Brain microvascular endothelial cell (primary cell): Measurements from ENCODE around the gene EHF.
A peak's percentile ranks its signal among the peaks of the same experiment; 100 is the strongest.

ENCODE experiments used
- DNase-seq: peaks from one replicate; pipeline ENCODE4 v3.0.0-alpha.2; 2020
- H3K27ac ChIP-seq: fragments of 250-450 bp; sonication (Bioruptor Pico); 2 replicates; pipeline ENCODE4 v1.5.1; 2020; ENCODE audit warnings: mild to moderate bottlenecking, moderate library complexity
- H3K27me3 ChIP-seq: fragments of 250-450 bp; sonication (Bioruptor Pico); replicated peaks from 2 replicates; pipeline ENCODE4 v1.5.1; 2020; ENCODE audit warnings: mild to moderate bottlenecking
- H3K36me3 ChIP-seq: fragments of 250-450 bp; sonication (Bioruptor Pico); replicated peaks from 2 replicates; pipeline ENCODE4 v1.5.1; 2020; ENCODE audit warnings: mild to moderate bottlenecking
- H3K4me3 ChIP-seq: 2 replicates; pipeline ENCODE4 v1.5.1; 2011; ENCODE audit warnings: low read depth, mild to moderate bottlenecking, control low read depth, low read length, moderate library complexity
- CTCF ChIP-seq: IDR thresholded peaks from 2 replicates; pipeline ENCODE4 v1.5.1; 2011; ENCODE audit warnings: low read depth, mild to moderate bottlenecking, moderate library complexity, low read length, control low read depth, inconsistent platforms; ENCODE audit errors: missing control alignments
- in situ Hi-C: cut with HindIII; loops from 2 replicates; pipeline ENCODE4 v1.10.0; 2017; ENCODE audit warnings: low sequenced_read_pairs, low pct_ligation_motif_present

Gene EHF

GRCh38 chr11:34652191-34652973 lies 31.5 kb downstream of the EHF start:
- in situ Hi-C loops, result no loop called here
- H3K4me3 ChIP-seq, result no peak overlapping the region
- DNase-seq, result no peak
- H3K27me3 ChIP-seq, result no peaks in the 10 kb centered on the region
- no peak for TF ChIP-seq CTCF
- H3K36me3 ChIP-seq, result no peaks in the 10 kb centered on the region
- no peak overlapping the region for H3K27ac ChIP-seq

- Histone ChIP-seq H3K36me3 (no peaks in the 10 kb centered on the region), H3K27ac (peak overlapping the region; percentile 85)
Measured at GRCh38 chr11:34653031-34653430, 32.1 kb downstream of the EHF start.

GRCh38 chr11:34653851-34654482 lies 33.1 kb downstream of the EHF start:
- in situ Hi-C loops, result no loop called here
- TF ChIP-seq CTCF, result peak; percentile 32
- H3K36me3 ChIP-seq, result no peaks in the 10 kb centered on the region
- H3K4me3 ChIP-seq, result no peak overlapping the region
- peak overlapping the region; percentile 85 for H3K27ac ChIP-seq
- DNase-seq, result peak; percentile 95
- H3K27me3 ChIP-seq, result no peaks in the 10 kb centered on the region

More at GRCh38 chr11:34653031-34653430, 32.1 kb downstream of the EHF start:
- TF ChIP-seq CTCF, result no peak
- in situ Hi-C loops, result no loop called here
- Histone ChIP-seq H3K27me3 (no peaks in the 10 kb centered on the region), H3K4me3 (no peak overlapping the region)
- DNase-seq, result no peak

- peak; percentile 61 for DNase-seq
- in situ Hi-C loops, result no loop called here
- Histone ChIP-seq H3K27me3 (no peaks in the 10 kb centered on the region), H3K4me3 (no peak overlapping the region), H3K27ac (peak overlapping the region; percentile 85), H3K36me3 (no peaks in the 10 kb centered on the region)
- TF ChIP-seq CTCF, result no peak
Measured at GRCh38 chr11:34654483-34655334, 33.8 kb downstream of the EHF start.

- DNase-seq, result peak; percentile 85
- no peaks in the 10 kb centered on the region for H3K36me3 ChIP-seq
Measured at GRCh38 chr11:34655335-34656008, 34.6 kb downstream of the EHF start.

More at GRCh38 chr11:34655335-34656008, 34.6 kb downstream of the EHF start:
- in situ Hi-C loops, result no loop called here
- H3K27ac ChIP-seq, result peak overlapping the region; percentile 85
- H3K4me3 ChIP-seq, result no peak overlapping the region
- no peak for TF ChIP-seq CTCF
- no peaks in the 10 kb centered on the region for H3K27me3 ChIP-seq
